Nephron progenitor cell (in vitro differentiated cells): ENCODE results near the gene SLC2A1.

ENCODE experiments used
- DNase-seq: peaks from one replicate; pipeline ENCODE4 v3.0.0; 2021
- H3K27ac Mint-ChIP-seq: 2 replicates; pipeline ENCODE4 v1.8.0; 2021; ENCODE audit warnings: mild to moderate bottlenecking, moderate library complexity, mixed read lengths
- H3K27me3 Mint-ChIP-seq: 2 replicates; pipeline ENCODE4 v1.8.0; 2021; ENCODE audit warnings: mild to moderate bottlenecking, low read depth, mixed read lengths; ENCODE audit not compliant: poor library complexity
- H3K36me3 Mint-ChIP-seq: 2 replicates; pipeline ENCODE4 v1.8.0; 2021; ENCODE audit warnings: low read depth, mixed read lengths
- H3K4me1 Mint-ChIP-seq: 2 replicates; pipeline ENCODE4 v1.8.0; 2021; ENCODE audit warnings: mixed read lengths
- H3K4me3 Mint-ChIP-seq: 2 replicates; pipeline ENCODE4 v1.8.0; 2021; ENCODE audit warnings: mild to moderate bottlenecking, moderate library complexity, mixed read lengths
- H3K9me3 Mint-ChIP-seq: 2 replicates; pipeline ENCODE4 v1.8.0; 2021; ENCODE audit warnings: mild to moderate bottlenecking, moderate library complexity, mixed read lengths
- TF ChIP-seq, protein P1 (sequence below): fragments of 200-600 bp; sonication (generic); IDR thresholded peaks from 2 replicates; pipeline ENCODE4 v1.5.0; 2021; ENCODE audit warnings: antibody characterized with exemption

The SLC2A1 gene

DNA sequence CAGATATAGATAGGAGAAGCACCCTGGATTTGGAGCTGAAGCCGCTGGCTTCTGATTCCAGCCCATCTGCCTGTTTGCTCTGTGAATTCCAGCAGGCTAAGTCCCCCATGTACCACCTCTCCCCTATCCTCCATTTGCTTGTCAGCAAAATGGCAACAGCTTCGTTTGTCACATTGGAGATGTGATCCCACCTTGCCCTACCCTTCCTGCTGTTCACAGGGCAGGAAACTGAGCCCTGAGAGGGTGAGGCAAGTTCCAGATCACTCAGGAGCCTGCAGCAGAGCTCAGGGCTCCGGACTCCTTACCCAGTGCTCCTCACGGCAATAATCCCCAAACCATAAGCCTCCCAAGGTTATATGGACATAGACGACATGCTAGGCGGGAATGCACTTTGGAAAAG lies 14.9 kb downstream of the SLC2A1 start:
- no peak for DNase-seq
- peak overlapping the region; percentile 12 for H3K27ac Mint-ChIP-seq
- no peaks in the 10 kb centered on the region for H3K9me3 Mint-ChIP-seq
- H3K4me1 Mint-ChIP-seq, result peaks cover 81% of the 10 kb centered on the region
- TF ChIP-seq, protein P1, sequence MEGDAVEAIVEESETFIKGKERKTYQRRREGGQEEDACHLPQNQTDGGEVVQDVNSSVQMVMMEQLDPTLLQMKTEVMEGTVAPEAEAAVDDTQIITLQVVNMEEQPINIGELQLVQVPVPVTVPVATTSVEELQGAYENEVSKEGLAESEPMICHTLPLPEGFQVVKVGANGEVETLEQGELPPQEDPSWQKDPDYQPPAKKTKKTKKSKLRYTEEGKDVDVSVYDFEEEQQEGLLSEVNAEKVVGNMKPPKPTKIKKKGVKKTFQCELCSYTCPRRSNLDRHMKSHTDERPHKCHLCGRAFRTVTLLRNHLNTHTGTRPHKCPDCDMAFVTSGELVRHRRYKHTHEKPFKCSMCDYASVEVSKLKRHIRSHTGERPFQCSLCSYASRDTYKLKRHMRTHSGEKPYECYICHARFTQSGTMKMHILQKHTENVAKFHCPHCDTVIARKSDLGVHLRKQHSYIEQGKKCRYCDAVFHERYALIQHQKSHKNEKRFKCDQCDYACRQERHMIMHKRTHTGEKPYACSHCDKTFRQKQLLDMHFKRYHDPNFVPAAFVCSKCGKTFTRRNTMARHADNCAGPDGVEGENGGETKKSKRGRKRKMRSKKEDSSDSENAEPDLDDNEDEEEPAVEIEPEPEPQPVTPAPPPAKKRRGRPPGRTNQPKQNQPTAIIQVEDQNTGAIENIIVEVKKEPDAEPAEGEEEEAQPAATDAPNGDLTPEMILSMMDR, result no peak
- H3K36me3 Mint-ChIP-seq, result peaks cover 51% of the 10 kb centered on the region
- no peak overlapping the region for H3K4me3 Mint-ChIP-seq
- peaks cover under 1% of the 10 kb centered on the region for H3K27me3 Mint-ChIP-seq

DNA sequence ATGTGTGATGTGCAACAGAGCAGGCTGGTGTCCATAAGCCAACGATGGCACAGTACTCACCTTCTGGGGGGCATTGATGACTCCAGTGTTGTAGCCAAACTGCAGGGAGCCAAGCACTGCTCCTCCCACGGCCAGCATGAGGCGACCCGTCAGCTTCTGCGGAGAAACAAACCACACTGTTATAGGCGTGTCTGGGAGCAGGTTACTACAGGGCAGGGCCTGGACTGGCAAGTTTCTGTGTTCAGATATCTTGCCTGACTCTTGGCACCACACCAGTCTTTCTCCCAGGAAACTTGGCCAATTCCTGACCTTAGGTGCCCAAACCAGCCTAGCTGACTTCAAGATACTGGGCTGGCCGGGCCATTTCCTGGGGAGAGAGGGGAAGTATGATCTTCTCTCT lies 15.5 kb downstream of the SLC2A1 start:
- Mint-ChIP-seq H3K27me3 (peaks cover 3% of the 10 kb centered on the region), H3K4me3 (no peak overlapping the region), H3K4me1 (peaks cover 81% of the 10 kb centered on the region), H3K36me3 (peaks cover 54% of the 10 kb centered on the region), H3K9me3 (no peaks in the 10 kb centered on the region), H3K27ac (no peak overlapping the region)
- TF ChIP-seq, protein P1, result no peak
- no peak for DNase-seq

DNA sequence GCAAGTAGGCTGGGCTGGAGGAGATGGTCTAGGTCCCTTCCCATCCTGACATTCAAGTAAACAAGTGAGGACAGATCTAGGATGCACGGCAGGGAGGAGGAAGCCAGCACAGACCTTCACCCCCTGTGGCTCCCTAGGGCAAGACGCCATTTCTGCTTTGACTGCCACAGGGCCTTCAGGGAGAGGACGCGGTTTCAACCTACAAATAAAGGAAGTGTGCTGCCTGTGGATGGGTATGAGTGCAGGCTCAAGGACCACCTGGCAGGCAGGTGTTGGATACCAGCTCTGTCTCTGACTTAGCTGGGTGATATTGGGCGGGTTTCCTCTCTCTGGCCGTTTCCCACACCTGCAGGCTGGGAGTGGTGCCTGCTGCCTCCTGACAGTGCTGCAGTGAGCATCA lies 16.2 kb downstream of the SLC2A1 start:
- TF ChIP-seq, protein P1, result no peak
- no peak for DNase-seq
- H3K4me1 Mint-ChIP-seq, result peaks cover 81% of the 10 kb centered on the region
- no peak overlapping the region for H3K4me3 Mint-ChIP-seq
- peaks cover 58% of the 10 kb centered on the region for H3K36me3 Mint-ChIP-seq
- no peak overlapping the region for H3K27ac Mint-ChIP-seq
- H3K9me3 Mint-ChIP-seq, result no peaks in the 10 kb centered on the region
- peaks cover 3% of the 10 kb centered on the region for H3K27me3 Mint-ChIP-seq

DNA sequence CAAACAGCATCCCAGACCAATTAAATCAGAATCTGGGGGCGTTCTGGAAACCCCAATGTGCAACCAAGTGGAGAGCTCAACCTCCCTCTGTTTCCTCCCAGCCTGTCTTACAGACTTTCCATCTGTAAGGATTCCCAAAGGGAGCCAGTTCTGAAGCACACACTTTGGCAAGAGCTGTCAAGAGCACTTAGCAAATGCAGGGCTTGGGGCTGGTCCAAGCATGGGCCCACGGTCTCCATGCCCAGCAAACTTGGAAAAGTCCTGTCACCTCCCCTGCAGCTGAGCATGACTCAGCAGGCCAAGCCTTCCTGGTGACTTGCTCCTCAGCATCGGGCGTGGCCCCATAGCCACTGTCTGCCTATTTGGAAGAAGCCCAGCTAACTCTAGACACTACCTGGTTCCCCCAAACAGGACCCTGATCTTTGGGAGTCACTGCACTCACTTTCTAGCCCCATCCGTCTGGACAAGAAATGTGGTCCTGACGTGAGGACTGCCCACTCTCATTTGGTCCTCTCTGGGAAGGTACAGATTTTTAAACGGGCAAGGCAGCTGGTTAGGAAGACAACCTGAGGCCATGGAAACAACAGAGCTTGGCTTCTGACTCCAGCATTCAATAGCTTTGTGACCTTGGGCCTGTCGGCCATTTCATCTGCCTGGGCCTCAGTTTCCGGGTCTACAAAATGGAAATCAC lies 16.9 kb downstream of the SLC2A1 start:
- TF ChIP-seq, protein P1, result no peak

DNA sequence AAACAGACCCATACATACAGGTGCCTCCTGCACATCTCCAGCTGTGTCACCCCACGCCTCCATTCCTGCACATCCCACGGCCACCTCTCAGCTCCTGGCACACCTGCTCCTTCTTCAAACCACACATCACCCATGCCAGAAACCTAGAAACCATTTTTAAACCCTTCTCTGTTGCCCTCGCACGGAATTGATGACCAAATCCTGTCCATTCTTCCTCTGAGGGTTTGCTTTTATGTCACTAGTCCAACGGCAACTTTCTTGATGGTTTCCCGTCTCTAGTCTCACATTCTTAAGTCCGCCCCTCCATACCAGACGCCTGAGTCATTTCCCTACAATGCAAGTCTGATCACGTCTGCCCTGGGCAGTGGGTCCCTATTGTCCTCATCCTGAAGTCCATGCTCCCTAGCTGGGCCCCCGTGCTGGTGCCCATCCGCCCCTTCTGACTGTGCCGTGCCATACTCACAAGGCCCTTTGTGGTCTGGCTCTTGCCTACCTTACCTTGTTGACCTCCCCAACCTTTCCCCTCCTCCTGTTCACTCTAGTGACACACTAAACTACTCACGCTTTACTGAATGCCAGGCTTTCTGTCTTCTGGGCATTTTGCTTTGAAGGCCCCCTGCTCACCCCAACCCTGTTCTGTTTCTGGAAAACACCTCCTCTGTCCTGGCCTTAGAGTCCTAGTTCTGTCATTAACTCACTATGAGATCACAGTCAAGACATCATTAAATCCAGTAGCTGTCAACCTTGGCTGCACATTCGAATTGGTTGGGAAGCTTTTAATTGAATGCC lies 17.6 kb downstream of the SLC2A1 start:
- peaks cover 78% of the 10 kb centered on the region for H3K4me1 Mint-ChIP-seq
- peaks cover 3% of the 10 kb centered on the region for H3K27me3 Mint-ChIP-seq
- no peak overlapping the region for H3K4me3 Mint-ChIP-seq
- H3K36me3 Mint-ChIP-seq, result peaks cover 64% of the 10 kb centered on the region
- no peaks in the 10 kb centered on the region for H3K9me3 Mint-ChIP-seq
- TF ChIP-seq, protein P1, result no peak
- no peak for DNase-seq
- no peak overlapping the region for H3K27ac Mint-ChIP-seq

More for the DNA sequence above, 16.9 kb downstream of the SLC2A1 start:
- Mint-ChIP-seq H3K27ac (no peak overlapping the region), H3K36me3 (peaks cover 65% of the 10 kb centered on the region), H3K9me3 (no peaks in the 10 kb centered on the region), H3K27me3 (peaks cover 3% of the 10 kb centered on the region), H3K4me3 (no peak overlapping the region), H3K4me1 (peaks cover 81% of the 10 kb centered on the region)
- no peak for DNase-seq
